HepG2 (cell line): Measurements from ENCODE around the gene PRRG3. TPM values are rescaled to one million over a fixed set of nuclear protein-coding genes. Genes with fewer than 3 reads are reported as not detected.

ENCODE experiments used
- ATAC-seq: fragments of 200-7000 bp; cut with Tn5 transposase; 3 replicates; pipeline ENCODE4 v1.9.1; 2020; ENCODE audit warnings: mild to moderate bottlenecking, moderate library complexity
- BruUV-seq: library from RNA; stranded (reverse); fragments of 400-500 nt; replicated peaks from 2 replicates; lab custom pipeline; 2021; lab: Mats Ljungman, UMichigan
- CTCF ChIA-PET: fragments of 300-600 bp; formaldehyde crosslinking; extraction: SDS; loops from one replicate; lab custom pipeline; 2021; ENCODE audit warnings: low total read pairs, inconsistent platforms, low intra/inter-chr PET ratio; lab: Yijun Ruan, JAX
- POLR2A ChIA-PET: fragments of 350-600 bp; sonication (Branson Sonifier 250); formaldehyde crosslinking; loops from one replicate; lab custom pipeline; 2020; ENCODE audit warnings: antibody characterized with exemption, inconsistent platforms; lab: Yijun Ruan, JAX
- DNase-seq: peaks from one replicate; pipeline ENCODE4 v3.0.0-alpha.2; 2015; ENCODE audit warnings: low spot score
- FAIRE-seq: peaks from 3 replicates; lab custom pipeline; 2011; peaks lifted over from hg19 to GRCh38; lab: Jason Lieb, UNC
- H2AFZ ChIP-seq: one replicate; pipeline ENCODE4 v1.6.1; 2011; ENCODE audit warnings: low read length, inconsistent platforms
- H3K27ac ChIP-seq: fragments of 300-600 bp; 3 replicates; pipeline ENCODE4 v1.8.0; 2011; ENCODE audit warnings: mixed run types, mild to moderate bottlenecking, mixed read lengths, low read length, inconsistent platforms; ENCODE audit not compliant: insufficient read depth; ENCODE audit errors: extremely low read length
- H3K27me3 ChIP-seq, 2 experiments: fragments of 200-600 bp in 1 of 2; 2 replicates in 1 of 2; 3 replicates in 1 of 2; pipeline versions ENCODE4 v1.6.0 to v1.8.0; 2011; ENCODE audit warnings: low read length in 2 of 2, mild to moderate bottlenecking in 2 of 2, moderate library complexity in 2 of 2, inconsistent platforms in 1 of 2; ENCODE audit not compliant: insufficient read depth in 2 of 2, control insufficient read depth in 1 of 2
- H3K36me3 ChIP-seq, 2 experiments: fragments of 200-600 bp in 1 of 2; replicated peaks in 1 of 2; 2 replicates in 1 of 2; 3 replicates in 1 of 2; pipeline versions ENCODE4 v1.5.1 to v1.8.0; 2011; ENCODE audit warnings: low read length in 2 of 2, inconsistent platforms in 1 of 2; ENCODE audit not compliant: insufficient read depth in 2 of 2, control insufficient read depth in 1 of 2
- H3K4me1 ChIP-seq: 2 replicates; pipeline ENCODE4 v1.5.1; 2012; ENCODE audit warnings: low read length, inconsistent platforms; ENCODE audit not compliant: insufficient read depth
- H3K4me2 ChIP-seq: 2 replicates; pipeline ENCODE4 v1.6.0; 2011; ENCODE audit warnings: low read depth, low read length, inconsistent platforms
- H3K4me3 ChIP-seq, 3 experiments: fragments of 200-600 bp in 1 of 3; sonication (generic), shearing (Covaris generic) in 1 of 3; replicated peaks in 1 of 3; 2 replicates each; pipeline ENCODE4 v1.5.1; 2011 to 2016; ENCODE audit warnings: low read length in 3 of 3, inconsistent platforms in 2 of 3, low read depth in 2 of 3, mild to moderate bottlenecking in 2 of 3, control low read depth in 1 of 3, mixed read lengths in 1 of 3; ENCODE audit not compliant: insufficient read depth in 1 of 3
- H3K79me2 ChIP-seq: one replicate; pipeline ENCODE4 v1.6.1; 2011; ENCODE audit warnings: low read length, inconsistent platforms; ENCODE audit not compliant: insufficient read depth
- H3K9ac ChIP-seq: 2 replicates; pipeline ENCODE4 v1.6.0; 2011; ENCODE audit warnings: mild to moderate bottlenecking, low read depth, low read length, inconsistent platforms; ENCODE audit not compliant: insufficient read depth
- H3K9me3 ChIP-seq: 2 replicates; pipeline ENCODE4 v1.5.1; 2012; ENCODE audit warnings: mild to moderate bottlenecking, low read length
- H4K20me1 ChIP-seq: 2 replicates; pipeline ENCODE4 v1.6.0; 2011; ENCODE audit warnings: inconsistent platforms, mild to moderate bottlenecking, low read length, moderate library complexity; ENCODE audit not compliant: insufficient read depth
- ATF7-NPFF ChIP-seq: sonication (generic); formaldehyde crosslinking; IDR thresholded peaks from 2 replicates; pipeline ENCODE4 v1.8.1; 2023; ENCODE audit warnings: mild to moderate bottlenecking, low read depth, missing genetic modification reagents, moderate library complexity
- CBX5 ChIP-seq: sonication (generic); formaldehyde crosslinking; IDR thresholded peaks from 2 replicates; pipeline ENCODE4 v1.4.0; 2020; ENCODE audit warnings: missing genetic modification reagents, borderline replicate concordance
- FOXP1 ChIP-seq, 2 experiments: fragments of 450-650 bp in 1 of 2; IDR thresholded peaks; 2 replicates each; pipeline ENCODE4 v1.6.1; 2017 to 2018; ENCODE audit warnings: antibody characterized with exemption in 1 of 2
- MEIS2 ChIP-seq: sonication (generic); formaldehyde crosslinking; IDR thresholded peaks from 2 replicates; pipeline ENCODE4 v1.9.0; 2021; ENCODE audit warnings: mild to moderate bottlenecking, missing genetic modification reagents
- NFE2 ChIP-seq: sonication (generic); formaldehyde crosslinking; IDR thresholded peaks from 2 replicates; pipeline ENCODE4 v1.4.0; 2020; ENCODE audit warnings: missing genetic modification reagents
- NRL ChIP-seq: sonication (generic); formaldehyde crosslinking; IDR thresholded peaks from 2 replicates; pipeline ENCODE4 v1.5.0; 2020; ENCODE audit warnings: missing genetic modification reagents, mild to moderate bottlenecking, moderate library complexity, borderline replicate concordance
- SIN3B ChIP-seq: fragments of 150-350 bp; IDR thresholded peaks from 2 replicates; pipeline ENCODE4 v1.6.1; 2014; ENCODE audit warnings: low read length
- ZFP62 ChIP-seq: sonication (generic); formaldehyde crosslinking; IDR thresholded peaks from 2 replicates; pipeline ENCODE4 v1.4.0; 2020; ENCODE audit warnings: missing genetic modification reagents
- ZNF263 ChIP-seq: sonication (generic); formaldehyde crosslinking; IDR thresholded peaks from 2 replicates; pipeline ENCODE4 v1.4.0; 2020; ENCODE audit warnings: missing genetic modification reagents
- ZNF296 ChIP-seq: sonication (generic); formaldehyde crosslinking; conservative IDR thresholded peaks from 2 replicates; pipeline ENCODE4 v1.5.0; 2020; ENCODE audit warnings: mild to moderate bottlenecking, missing genetic modification reagents
- ZNF496 ChIP-seq: sonication (generic); formaldehyde crosslinking; IDR thresholded peaks from 2 replicates; pipeline ENCODE4 v1.8.1; 2023; ENCODE audit warnings: mild to moderate bottlenecking, moderate library complexity, missing genetic modification reagents; ENCODE audit not compliant: insufficient replicate concordance
- ZNF564 ChIP-seq: sonication (generic); formaldehyde crosslinking; IDR thresholded peaks from 2 replicates; pipeline ENCODE4 v1.8.1; 2023; ENCODE audit warnings: mild to moderate bottlenecking, missing genetic modification reagents
- ZNF749 ChIP-seq: sonication (generic); formaldehyde crosslinking; IDR thresholded peaks from 2 replicates; pipeline ENCODE4 v1.8.0; 2022; ENCODE audit warnings: mild to moderate bottlenecking, missing genetic modification reagents, moderate library complexity, borderline replicate concordance
- WGBS: methylation state at CpG from one replicate; pipeline ENCODE4 v1.1.6; 2017; ENCODE audit warnings: low lambda C conversion rate; 5-methylcytosine and 5-hydroxymethylcytosine counted together
- in situ Hi-C: cut with HindIII; loops from 2 replicates; pipeline ENCODE4 v1.10.0; 2017; ENCODE audit warnings: low pct_unique_long_range_greater_than_20kb; ENCODE audit not compliant: extremely low pct_ligation_motif_present
- intact Hi-C: fragments of 100-400 bp; cut with micrococcal nuclease; formaldehyde crosslinking; loops from one replicate; pipeline ENCODE4 v1.10.0; 2022; ENCODE audit not compliant: unreplicated experiment
- polyA plus RNA-seq, 8 experiments: library from polyadenylated mRNA; depleted of rRNA in 3 of 8; stranded (reverse) in 7 of 8; unstranded in 1 of 8; fragments of >200 nt; fragmentation: Illumina TruSeq in 4 of 8; extraction: Trizol in 4 of 8; gene quantifications; 2 replicates each; pipeline versions ENCODE4 v1.2.1 to v1.2.3, GENCODE V29; 2011 to 2016; ENCODE audit warnings: low read depth in 4 of 8, missing spikeins in 1 of 8, mixed read lengths in 1 of 8; ENCODE audit not compliant: insufficient read depth in 1 of 8
- total RNA-seq, 5 experiments: library from RNA; depleted of rRNA; stranded (reverse); fragments of >200 nt; fragmentation: Illumina TruSeq; extraction: Trizol; gene quantifications; 2 replicates each; pipeline ENCODE4 v1.2.3, GENCODE V29; 2016; ENCODE audit warnings: low read depth in 1 of 5
- TF ChIP-seq, protein P1 (sequence below): sonication (generic); formaldehyde crosslinking; conservative IDR thresholded peaks from 2 replicates; pipeline ENCODE4 v1.8.0; 2022; ENCODE audit warnings: missing genetic modification reagents
- TF ChIP-seq, protein P2 (sequence below): conservative IDR thresholded peaks from 2 replicates; pipeline ENCODE4 v1.6.1; 2018; ENCODE audit warnings: missing genetic modification reagents

PRRG3 gene
- total and polyA plus RNA-seq, 2 of the 13 experiments (the other 11 are each of a cell fraction or from before 2014, with no cell fraction given), result not detected

DNA sequence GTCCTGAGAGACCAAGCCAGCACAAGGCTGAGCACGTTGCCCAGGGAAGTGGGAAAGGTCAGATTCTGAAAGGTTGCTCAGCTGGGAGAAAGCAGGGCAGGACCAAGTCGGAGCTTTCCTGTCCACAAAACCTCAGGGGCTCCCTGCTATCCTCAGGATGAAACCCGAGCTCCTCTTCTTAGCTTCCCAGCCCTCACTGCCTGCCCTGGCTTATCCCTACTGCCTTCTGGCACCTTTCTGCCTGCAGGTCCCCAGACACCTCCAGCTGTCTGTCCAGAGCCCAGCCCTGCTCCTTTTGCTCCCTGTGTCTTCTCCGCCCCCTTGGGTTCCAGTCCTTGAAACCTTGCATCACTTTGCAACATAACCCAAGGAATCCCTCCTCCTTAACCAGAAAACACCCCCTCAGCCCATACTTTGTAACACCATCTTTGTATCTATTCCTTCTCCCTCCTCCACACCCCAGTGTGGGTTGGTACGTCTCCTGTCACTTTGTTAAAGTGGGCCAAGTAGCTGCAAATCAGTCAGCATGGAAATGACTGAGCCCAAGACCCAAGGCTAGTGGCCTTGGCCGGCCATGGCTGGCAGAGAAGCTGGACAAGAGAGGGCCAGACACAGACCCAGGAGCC, 20.0 kb upstream of the PRRG3 start:
- no peak overlapping the region for H3K9ac ChIP-seq
- no peaks in the 10 kb centered on the region for H3K36me3 ChIP-seq
- no peak overlapping the region for H3K4me3 ChIP-seq
- ATAC-seq (no peak), FAIRE-seq (no peak), DNase-seq (no peak)
- BruUV-seq, result no TSS peak
- no peaks in the 10 kb centered on the region; a peak in 1 of 5 replicates for H3K27me3 ChIP-seq
- intact Hi-C loops, result no loop called here
- no peak overlapping the region for H3K4me2 ChIP-seq
- H3K27ac ChIP-seq, result no peak overlapping the region
- in situ Hi-C loops, result loop anchor here (25.0 kb wide), 1 partner anchor 163 kb away; no protein-coding TSS in a partner anchor
- H3K9me3 ChIP-seq, result no peaks in the 10 kb centered on the region
- H3K4me1 ChIP-seq, result no peaks in the 10 kb centered on the region
- no peak overlapping the region for H2AFZ ChIP-seq
- H3K79me2 ChIP-seq, result no peaks in the 10 kb centered on the region
- no peaks in the 10 kb centered on the region for H4K20me1 ChIP-seq
- WGBS, result 10% methylated on average over 3 of the region's 6 CpGs
- TF ChIP-seq ATF7-NPFF (CRISPR knock-in tag) (no peak), SIN3B (no peak), ZNF564 (CRISPR knock-in tag) (no peak), NFE2 (no peak), NRL (no peak)
- TF ChIP-seq, protein P1, sequence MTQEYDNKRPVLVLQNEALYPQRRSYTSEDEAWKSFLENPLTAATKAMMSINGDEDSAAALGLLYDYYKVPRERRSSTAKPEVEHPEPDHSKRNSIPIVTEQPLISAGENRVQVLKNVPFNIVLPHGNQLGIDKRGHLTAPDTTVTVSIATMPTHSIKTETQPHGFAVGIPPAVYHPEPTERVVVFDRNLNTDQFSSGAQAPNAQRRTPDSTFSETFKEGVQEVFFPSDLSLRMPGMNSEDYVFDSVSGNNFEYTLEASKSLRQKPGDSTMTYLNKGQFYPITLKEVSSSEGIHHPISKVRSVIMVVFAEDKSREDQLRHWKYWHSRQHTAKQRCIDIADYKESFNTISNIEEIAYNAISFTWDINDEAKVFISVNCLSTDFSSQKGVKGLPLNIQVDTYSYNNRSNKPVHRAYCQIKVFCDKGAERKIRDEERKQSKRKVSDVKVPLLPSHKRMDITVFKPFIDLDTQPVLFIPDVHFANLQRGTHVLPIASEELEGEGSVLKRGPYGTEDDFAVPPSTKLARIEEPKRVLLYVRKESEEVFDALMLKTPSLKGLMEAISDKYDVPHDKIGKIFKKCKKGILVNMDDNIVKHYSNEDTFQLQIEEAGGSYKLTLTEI (CRISPR knock-in tag), result no peak
- ChIA-PET CTCF (no interaction called here), POLR2A (no interaction called here)

DNA sequence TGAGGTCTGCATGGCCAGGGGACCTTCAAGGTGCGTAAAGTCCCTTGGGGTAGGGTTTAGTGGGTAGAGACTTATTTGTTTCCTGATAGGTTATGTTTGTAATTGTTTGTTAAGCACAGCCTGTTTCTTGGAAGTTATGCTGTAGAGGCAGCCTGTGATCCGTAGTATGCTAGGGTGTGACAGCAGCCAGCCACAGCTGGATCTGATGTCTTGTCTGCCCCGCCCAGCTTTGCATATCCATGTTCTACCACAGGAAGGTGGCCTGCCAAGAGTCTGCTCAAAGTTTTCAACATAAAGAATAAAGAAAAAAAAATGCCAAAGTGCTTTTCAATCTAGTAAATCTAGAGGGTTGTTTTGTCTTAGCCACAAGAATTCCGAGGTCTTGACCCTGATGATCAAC, 19.1 kb upstream of the PRRG3 start:
- FAIRE-seq (no peak), DNase-seq (no peak), ATAC-seq (no peak)
- H3K4me2 ChIP-seq, result no peak overlapping the region
- H3K9ac ChIP-seq, result no peak overlapping the region
- no peak overlapping the region for H3K27ac ChIP-seq
- H3K4me1 ChIP-seq, result no peaks in the 10 kb centered on the region
- in situ Hi-C loops (loop anchor here (25.0 kb wide), 1 partner anchor 164 kb away; no protein-coding TSS in a partner anchor), intact Hi-C loops (no loop called here)
- CTCF ChIA-PET, result no interaction called here
- H3K79me2 ChIP-seq, result no peaks in the 10 kb centered on the region
- BruUV-seq, result no TSS peak
- no peak overlapping the region for H2AFZ ChIP-seq
- H3K36me3 ChIP-seq, result no peaks in the 10 kb centered on the region
- WGBS, result 26% methylated on average over 3 of the region's 4 CpGs
- no peaks in the 10 kb centered on the region; a peak in 1 of 5 replicates for H3K27me3 ChIP-seq
- POLR2A ChIA-PET, result no interaction called here
- H3K4me3 ChIP-seq, result no peak overlapping the region
- no peaks in the 10 kb centered on the region for H4K20me1 ChIP-seq
- no peaks in the 10 kb centered on the region for H3K9me3 ChIP-seq
- TF ChIP-seq, protein P2, sequence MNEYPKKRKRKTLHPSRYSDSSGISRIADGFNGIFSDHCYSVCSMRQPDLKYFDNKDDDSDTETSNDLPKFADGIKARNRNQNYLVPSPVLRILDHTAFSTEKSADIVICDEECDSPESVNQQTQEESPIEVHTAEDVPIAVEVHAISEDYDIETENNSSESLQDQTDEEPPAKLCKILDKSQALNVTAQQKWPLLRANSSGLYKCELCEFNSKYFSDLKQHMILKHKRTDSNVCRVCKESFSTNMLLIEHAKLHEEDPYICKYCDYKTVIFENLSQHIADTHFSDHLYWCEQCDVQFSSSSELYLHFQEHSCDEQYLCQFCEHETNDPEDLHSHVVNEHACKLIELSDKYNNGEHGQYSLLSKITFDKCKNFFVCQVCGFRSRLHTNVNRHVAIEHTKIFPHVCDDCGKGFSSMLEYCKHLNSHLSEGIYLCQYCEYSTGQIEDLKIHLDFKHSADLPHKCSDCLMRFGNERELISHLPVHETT (CRISPR knock-in tag), result no peak
- TF ChIP-seq ZFP62 (CRISPR knock-in tag) (no peak), CBX5 (CRISPR knock-in tag) (no peak), ZNF263 (CRISPR knock-in tag) (no peak), ZNF496 (CRISPR knock-in tag) (no peak), ZNF296 (CRISPR knock-in tag) (no peak), FOXP1 (IDR thresholded peaks at IDR 0.05) (no peak), FOXP1 (CRISPR knock-in tag; IDR thresholded peaks at IDR 0.05) (no peak), MEIS2 (CRISPR knock-in tag) (no peak), ZNF749 (CRISPR knock-in tag) (no peak)
